NB4 (cell line): Measurements from ENCODE around the gene DPEP3.

Experiments used
- CTCF ChIP-seq: IDR thresholded peaks from one replicate; pipeline ENCODE4 v1.5.1; 2012; ENCODE audit warnings: low read depth, low read length
- MYC ChIP-seq: IDR thresholded peaks from 2 replicates; pipeline ENCODE4 v1.6.1; 2011; ENCODE audit warnings: low read depth, low read length
- POLR2A ChIP-seq: IDR thresholded peaks from 2 replicates; pipeline ENCODE4 v1.6.1; 2011; ENCODE audit warnings: mild to moderate bottlenecking; ENCODE audit not compliant: insufficient read length; ENCODE audit errors: extremely low read depth

- TF ChIP-seq CTCF = no peak
- TF ChIP-seq POLR2A = no peak
- no peak for TF ChIP-seq MYC
These were observed 16.5 kb downstream of the DPEP3 start for GRCh38 chr16:67963662-67964321.
